H1 (cell line): ENCODE measurements around the gene MRM2.

Experiments used
- BRCA1 ChIP-seq: IDR thresholded peaks from 2 replicates; pipeline ENCODE4 v1.6.1; 2012; ENCODE audit warnings: low read depth, low read length, improper control_type of control experiment
- CTCF ChIP-seq, 3 experiments: IDR thresholded peaks; 1 replicate in 2 of 3; 2 replicates in 1 of 3; pipeline versions ENCODE4 v1.5.1 to v1.6.1; 2011; ENCODE audit warnings: low read length in 3 of 3, mild to moderate bottlenecking in 3 of 3, inconsistent platforms in 2 of 3, low read depth in 1 of 3, moderate library complexity in 1 of 3; ENCODE audit not compliant: insufficient read depth in 1 of 3; ENCODE audit errors: control extremely low read depth in 1 of 3
- EZH2 ChIP-seq: fragments of 200-600 bp; sonication (generic); IDR thresholded peaks from 2 replicates; pipeline ENCODE4 v1.7.1; 2012; ENCODE audit warnings: low read depth, mild to moderate bottlenecking, moderate library complexity, low read length, inconsistent platforms; ENCODE audit not compliant: severe bottlenecking
- FOSL1 ChIP-seq: IDR thresholded peaks from 2 replicates; pipeline ENCODE4 v1.6.1; 2011; ENCODE audit warnings: mild to moderate bottlenecking, low read depth, low read length, moderate library complexity; ENCODE audit not compliant: insufficient read depth
- GTF2F1 ChIP-seq: IDR thresholded peaks from 2 replicates; pipeline ENCODE4 v1.6.1; 2012; ENCODE audit warnings: low read depth, low read length, improper control_type of control experiment, borderline replicate concordance
- MAFK ChIP-seq: IDR thresholded peaks from 2 replicates; pipeline ENCODE4 v1.6.1; 2012; ENCODE audit warnings: low read depth, mild to moderate bottlenecking, improper control_type of control experiment, low read length
- NRF1 ChIP-seq: IDR thresholded peaks from 2 replicates; pipeline ENCODE4 v1.6.1; 2011; ENCODE audit warnings: mild to moderate bottlenecking, low read depth, low read length, improper control_type of control experiment
- POLR2A ChIP-seq, 2 experiments: IDR thresholded peaks; 1 replicate in 1 of 2; 2 replicates in 1 of 2; pipeline ENCODE4 v1.6.1; 2011; ENCODE audit warnings: low read depth in 2 of 2, low read length in 2 of 2, mild to moderate bottlenecking in 2 of 2; ENCODE audit errors: control extremely low read depth in 1 of 2
- RAD21 ChIP-seq, 2 experiments: IDR thresholded peaks in 1 of 2; conservative IDR thresholded peaks in 1 of 2; 2 replicates each; pipeline ENCODE4 v1.6.1; 2011; ENCODE audit warnings: low read depth in 2 of 2, low read length in 2 of 2, improper control_type of control experiment in 1 of 2, inconsistent platforms in 1 of 2, mild to moderate bottlenecking in 1 of 2, moderate library complexity in 1 of 2
- SRF ChIP-seq: IDR thresholded peaks from 2 replicates; pipeline ENCODE4 v1.6.1; 2011; ENCODE audit warnings: mild to moderate bottlenecking, low read depth, low read length, moderate library complexity
- TAF1 ChIP-seq: IDR thresholded peaks from 2 replicates; pipeline ENCODE4 v1.6.1; 2011; ENCODE audit warnings: mild to moderate bottlenecking, low read depth, low read length

- no peak for TF ChIP-seq GTF2F1
- TF ChIP-seq POLR2A (IDR thresholded peaks at IDR 0.05; ENCODE audit: control extremely low read depth in 1 of 2, low read depth in 2 of 2, low read length in 2 of 2) = no peak
- TF ChIP-seq NRF1 = no peak
- no peak for TF ChIP-seq CTCF (IDR thresholded peaks at IDR 0.05; ENCODE audit: control extremely low read depth in 1 of 3, insufficient read depth in 1 of 3, low read depth in 1 of 3, low read length in 3 of 3)
- TF ChIP-seq MAFK = no peak
- no peak for TF ChIP-seq BRCA1
- TF ChIP-seq SRF = no peak
- TF ChIP-seq EZH2 = no peak
- TF ChIP-seq FOSL1 = no peak
- no peak for TF ChIP-seq TAF1
- no peak for TF ChIP-seq RAD21 (IDR thresholded peaks at IDR 0.05 in 1 of 2, conservative IDR thresholded peaks at IDR 0.05 in 1 of 2; ENCODE audit: low read depth in 2 of 2, low read length in 2 of 2)
Measured at GRCh38 chr7:2203766-2204300, 38.2 kb downstream of the MRM2 start.
